Femur (tissue), 1 donor: ENCODE results near the gene G6PD.
A peak's percentile ranks its signal among the peaks of the same experiment; 100 is the strongest.
"Not testable (repeated sequence)": the region's sequence is repeated elsewhere in the genome, so short reads cannot be mapped to it uniquely, and the experiment has no call there.

Experiments
- DNase-seq: peaks from one replicate; pipeline ENCODE4 v3.0.0-alpha.2; 2017

The G6PD gene

GRCh38 chrX:154546354-154547244, at the start of gene G6PD:
G6PD (minus strand) TSS chrX:154546846; CDS start chrX:154546155, 691 bp downstream.
- no peak for DNase-seq

GRCh38 chrX:154595559-154596249, 49.1 kb upstream of the G6PD start:
- DNase-seq, result no peak

- DNase-seq, result no peak
Measured at GRCh38 chrX:154594491-154594890, 47.8 kb upstream of the G6PD start.

- DNase-seq, result no peak
Measured at GRCh38 chrX:154593201-154593600, 46.6 kb upstream of the G6PD start.

GRCh38 chrX:154592505-154592904, 45.9 kb upstream of the G6PD start:
- DNase-seq, result no peak

- not testable (repeated sequence) for DNase-seq
Measured at GRCh38 chrX:154590415-154590814, 43.8 kb upstream of the G6PD start.

GRCh38 chrX:154584585-154585183, 38.0 kb upstream of the G6PD start, which contains the start of gene CTAG1A:
CTAG1A (plus strand) TSS chrX:154585133; CDS start chrX:154585207, 74 bp downstream.
- DNase-seq, result not testable (repeated sequence)

GRCh38 chrX:154582994-154583393, 36.3 kb upstream of the G6PD start:
- DNase-seq, result not testable (repeated sequence)

GRCh38 chrX:154575076-154575475, 28.4 kb upstream of the G6PD start:
- DNase-seq, result not testable (repeated sequence)

- DNase-seq, result not testable (repeated sequence)
Measured at GRCh38 chrX:154573061-154573460, 26.4 kb upstream of the G6PD start.

- DNase-seq, result not testable (repeated sequence)
Measured at GRCh38 chrX:154570361-154570760, 23.7 kb upstream of the G6PD start.

GRCh38 chrX:154562295-154562694, 15.6 kb upstream of the G6PD start:
- DNase-seq, result not testable (repeated sequence)

GRCh38 chrX:154560326-154560725, 13.7 kb upstream of the G6PD start:
- not testable (repeated sequence) for DNase-seq

GRCh38 chrX:154558896-154559295, 12.2 kb upstream of the G6PD start:
- DNase-seq, result not testable (repeated sequence)

- DNase-seq, result not testable (repeated sequence)
Measured at GRCh38 chrX:154558060-154558690, 11.5 kb upstream of the G6PD start.

- DNase-seq, result not testable (repeated sequence)
Measured at GRCh38 chrX:154552112-154552806, 5.6 kb upstream of the G6PD start.

GRCh38 chrX:154549766-154550165, 3.1 kb upstream of the G6PD start:
- no peak for DNase-seq

GRCh38 chrX:154548028-154548316, 1.3 kb upstream of the G6PD start:
- no peak for DNase-seq

- DNase-seq, result peak; percentile 94
Measured at GRCh38 chrX:154547245-154548027, 790 bp upstream of the G6PD start, which contains the start of gene IKBKG. IKBKG (plus strand) TSS chrX:154547620; CDS start chrX:154552003, 4,383 bp downstream.

GRCh38 chrX:154545673-154546274, 872 bp downstream of the G6PD start:
- DNase-seq, result no peak
